Neural cell (in vitro differentiated cells): Measurements from ENCODE around the gene MAMDC2. TPM values are rescaled to one million over a fixed set of nuclear protein-coding genes. Genes with fewer than 3 reads are reported as not detected.

ENCODE experiments used
- H2AFZ ChIP-seq: fragments of 200-600, 300-800 bp; sonication (generic), shearing (Covaris generic); 2 replicates; pipeline ENCODE4 v1.6.0; 2014; ENCODE audit warnings: low read depth, mild to moderate bottlenecking, antibody characterized with exemption, low read length, moderate library complexity
- H3F3A ChIP-seq: fragments of 200-600 bp; shearing (Covaris generic); 2 replicates; pipeline ENCODE4 v1.6.1; 2016; ENCODE audit warnings: mild to moderate bottlenecking, moderate library complexity, mixed read lengths, antibody characterized with exemption, low read length; ENCODE audit not compliant: insufficient read depth, poor library complexity, severe bottlenecking
- H3K27ac ChIP-seq: fragments of 200-600, 300-800 bp; sonication (generic), shearing (Covaris generic); 2 replicates; pipeline ENCODE4 v1.5.1; 2014; ENCODE audit warnings: mild to moderate bottlenecking, low read length, moderate library complexity
- H3K27me3 ChIP-seq: fragments of 300-800, 200-600 bp; sonication (generic), shearing (Covaris generic); 2 replicates; pipeline ENCODE4 v1.6.0; 2014; ENCODE audit warnings: mild to moderate bottlenecking, low read depth, low read length, moderate library complexity; ENCODE audit not compliant: insufficient read depth
- H3K36me3 ChIP-seq: fragments of 300-800, 200-600 bp; sonication (generic), shearing (Covaris generic); 2 replicates; pipeline ENCODE4 v1.5.1; 2014; ENCODE audit warnings: mild to moderate bottlenecking, antibody characterized with exemption, low read length, moderate library complexity; ENCODE audit not compliant: insufficient read depth
- H3K4me2 ChIP-seq: fragments of 300-800, 200-600 bp; sonication (generic), shearing (Covaris generic); 2 replicates; pipeline ENCODE4 v1.6.0; 2014; ENCODE audit warnings: mild to moderate bottlenecking, low read length
- H3K4me3 ChIP-seq: fragments of 300-800, 200-600 bp; sonication (generic), shearing (Covaris generic); 2 replicates; pipeline ENCODE4 v1.5.1; 2014; ENCODE audit warnings: mild to moderate bottlenecking, low read length, moderate library complexity
- H3K79me2 ChIP-seq: fragments of 200-600 bp; shearing (Covaris generic); replicated peaks from 2 replicates; pipeline ENCODE4 v1.6.0; 2014; ENCODE audit warnings: mild to moderate bottlenecking, low read length, moderate library complexity; ENCODE audit not compliant: insufficient read depth
- H3K9ac ChIP-seq: fragments of 300-800, 200-600 bp; sonication (generic), shearing (Covaris generic); 2 replicates; pipeline ENCODE4 v1.6.1; 2016; ENCODE audit warnings: mild to moderate bottlenecking, low read length, mixed read lengths
- H3K9me2 ChIP-seq: fragments of 200-600 bp; shearing (Covaris generic); 2 replicates; pipeline ENCODE4 v1.6.1; 2016; ENCODE audit warnings: mild to moderate bottlenecking, low read length, mixed read lengths; ENCODE audit not compliant: insufficient read depth
- H3K9me3 ChIP-seq: fragments of 200-600, 300-800 bp; sonication (generic), shearing (Covaris generic); 2 replicates; pipeline ENCODE4 v1.6.1; 2016; ENCODE audit warnings: mild to moderate bottlenecking, mixed run types, low read length, moderate library complexity, mixed read lengths
- H4K20me1 ChIP-seq: fragments of 200-600 bp; shearing (Covaris generic); 2 replicates; pipeline ENCODE4 v1.6.1; 2016; ENCODE audit warnings: mild to moderate bottlenecking, mixed run types; ENCODE audit not compliant: insufficient read depth
- EP300 ChIP-seq: fragments of 450-650 bp; conservative IDR thresholded peaks from 2 replicates; pipeline ENCODE4 v1.6.1; 2014; ENCODE audit warnings: antibody characterized with exemption, mild to moderate bottlenecking, moderate library complexity; ENCODE audit not compliant: poor library complexity, severe bottlenecking
- EZH2 ChIP-seq: fragments of 200-600, 300-800 bp; shearing (Covaris generic), sonication (generic); IDR thresholded peaks from 2 replicates; pipeline ENCODE4 v1.6.1; 2014; ENCODE audit warnings: antibody characterized with exemption, low read length, borderline replicate concordance, mild to moderate bottlenecking; ENCODE audit not compliant: insufficient read depth, poor library complexity, severe bottlenecking
- MXI1 ChIP-seq: fragments of 450-650 bp; conservative IDR thresholded peaks from 2 replicates; pipeline ENCODE4 v1.6.1; 2014; ENCODE audit warnings: antibody characterized with exemption, mild to moderate bottlenecking; ENCODE audit not compliant: poor library complexity, severe bottlenecking
- POLR2AphosphoS5 ChIP-seq: IDR thresholded peaks from 2 replicates; pipeline ENCODE4 v1.6.1; 2012
- RAD21 ChIP-seq: fragments of 450-650 bp; conservative IDR thresholded peaks from 2 replicates; pipeline ENCODE4 v1.6.1; 2014; ENCODE audit warnings: antibody characterized with exemption, mild to moderate bottlenecking, moderate library complexity
- SMC3 ChIP-seq: fragments of 450-650 bp; conservative IDR thresholded peaks from 2 replicates; pipeline ENCODE4 v1.6.1; 2014; ENCODE audit warnings: antibody characterized with exemption, mild to moderate bottlenecking, moderate library complexity; ENCODE audit not compliant: poor library complexity
- TAF1 ChIP-seq: IDR thresholded peaks from 2 replicates; pipeline ENCODE4 v1.6.1; 2012; ENCODE audit warnings: low read depth
- polyA plus RNA-seq: library from polyadenylated mRNA; depleted of rRNA; stranded (reverse); fragments of >200 nt; gene quantifications from 2 replicates; pipeline ENCODE4 v1.2.3, GENCODE V29; 2014
- TF ChIP-seq, protein P1 (sequence below): fragments of 450-650 bp; IDR thresholded peaks from 2 replicates; pipeline ENCODE4 v1.5.1; 2014; ENCODE audit warnings: antibody characterized with exemption, mild to moderate bottlenecking, moderate library complexity; ENCODE audit not compliant: poor library complexity, severe bottlenecking
- TF ChIP-seq, protein P2 (sequence below): IDR thresholded peaks from 2 replicates; pipeline ENCODE4 v1.6.1; 2012; ENCODE audit warnings: borderline replicate concordance

The MAMDC2 gene
- polyA plus RNA-seq, 1 donor from 2014 or later: 0.30 TPM

DNA sequence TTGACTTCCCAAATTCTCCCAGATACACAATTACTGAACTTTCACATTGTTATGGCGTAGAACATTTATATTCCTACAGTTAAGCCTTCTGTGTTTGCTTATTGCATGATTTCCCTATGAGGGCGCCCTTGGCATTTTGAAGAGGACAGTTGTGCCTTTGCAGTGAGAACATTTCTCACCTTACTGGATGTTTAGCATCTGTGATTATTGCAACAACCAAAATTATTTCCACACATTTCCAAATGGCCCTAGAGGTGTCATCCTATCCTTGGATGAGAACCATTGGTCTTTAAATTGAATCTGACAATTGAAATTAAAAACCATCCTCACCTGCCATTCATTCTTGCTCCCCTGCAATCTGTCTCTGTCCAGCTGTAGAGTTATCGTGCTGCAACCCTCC lies 104.0 kb downstream of the MAMDC2 start:
- no peaks in the 10 kb centered on the region for H3F3A ChIP-seq
- H3K9me3 ChIP-seq: no peaks in the 10 kb centered on the region
- no peaks in the 10 kb centered on the region for H3K9me2 ChIP-seq
- TF ChIP-seq TAF1 (no peak), EP300 (no peak), POLR2AphosphoS5 (no peak), MXI1 (no peak), SMC3 (no peak), EZH2 (no peak), RAD21 (no peak)
- TF ChIP-seq, protein P1, sequence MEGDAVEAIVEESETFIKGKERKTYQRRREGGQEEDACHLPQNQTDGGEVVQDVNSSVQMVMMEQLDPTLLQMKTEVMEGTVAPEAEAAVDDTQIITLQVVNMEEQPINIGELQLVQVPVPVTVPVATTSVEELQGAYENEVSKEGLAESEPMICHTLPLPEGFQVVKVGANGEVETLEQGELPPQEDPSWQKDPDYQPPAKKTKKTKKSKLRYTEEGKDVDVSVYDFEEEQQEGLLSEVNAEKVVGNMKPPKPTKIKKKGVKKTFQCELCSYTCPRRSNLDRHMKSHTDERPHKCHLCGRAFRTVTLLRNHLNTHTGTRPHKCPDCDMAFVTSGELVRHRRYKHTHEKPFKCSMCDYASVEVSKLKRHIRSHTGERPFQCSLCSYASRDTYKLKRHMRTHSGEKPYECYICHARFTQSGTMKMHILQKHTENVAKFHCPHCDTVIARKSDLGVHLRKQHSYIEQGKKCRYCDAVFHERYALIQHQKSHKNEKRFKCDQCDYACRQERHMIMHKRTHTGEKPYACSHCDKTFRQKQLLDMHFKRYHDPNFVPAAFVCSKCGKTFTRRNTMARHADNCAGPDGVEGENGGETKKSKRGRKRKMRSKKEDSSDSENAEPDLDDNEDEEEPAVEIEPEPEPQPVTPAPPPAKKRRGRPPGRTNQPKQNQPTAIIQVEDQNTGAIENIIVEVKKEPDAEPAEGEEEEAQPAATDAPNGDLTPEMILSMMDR: no peak
- TF ChIP-seq, protein P2, sequence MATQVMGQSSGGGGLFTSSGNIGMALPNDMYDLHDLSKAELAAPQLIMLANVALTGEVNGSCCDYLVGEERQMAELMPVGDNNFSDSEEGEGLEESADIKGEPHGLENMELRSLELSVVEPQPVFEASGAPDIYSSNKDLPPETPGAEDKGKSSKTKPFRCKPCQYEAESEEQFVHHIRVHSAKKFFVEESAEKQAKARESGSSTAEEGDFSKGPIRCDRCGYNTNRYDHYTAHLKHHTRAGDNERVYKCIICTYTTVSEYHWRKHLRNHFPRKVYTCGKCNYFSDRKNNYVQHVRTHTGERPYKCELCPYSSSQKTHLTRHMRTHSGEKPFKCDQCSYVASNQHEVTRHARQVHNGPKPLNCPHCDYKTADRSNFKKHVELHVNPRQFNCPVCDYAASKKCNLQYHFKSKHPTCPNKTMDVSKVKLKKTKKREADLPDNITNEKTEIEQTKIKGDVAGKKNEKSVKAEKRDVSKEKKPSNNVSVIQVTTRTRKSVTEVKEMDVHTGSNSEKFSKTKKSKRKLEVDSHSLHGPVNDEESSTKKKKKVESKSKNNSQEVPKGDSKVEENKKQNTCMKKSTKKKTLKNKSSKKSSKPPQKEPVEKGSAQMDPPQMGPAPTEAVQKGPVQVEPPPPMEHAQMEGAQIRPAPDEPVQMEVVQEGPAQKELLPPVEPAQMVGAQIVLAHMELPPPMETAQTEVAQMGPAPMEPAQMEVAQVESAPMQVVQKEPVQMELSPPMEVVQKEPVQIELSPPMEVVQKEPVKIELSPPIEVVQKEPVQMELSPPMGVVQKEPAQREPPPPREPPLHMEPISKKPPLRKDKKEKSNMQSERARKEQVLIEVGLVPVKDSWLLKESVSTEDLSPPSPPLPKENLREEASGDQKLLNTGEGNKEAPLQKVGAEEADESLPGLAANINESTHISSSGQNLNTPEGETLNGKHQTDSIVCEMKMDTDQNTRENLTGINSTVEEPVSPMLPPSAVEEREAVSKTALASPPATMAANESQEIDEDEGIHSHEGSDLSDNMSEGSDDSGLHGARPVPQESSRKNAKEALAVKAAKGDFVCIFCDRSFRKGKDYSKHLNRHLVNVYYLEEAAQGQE: no peak
- H3K9ac ChIP-seq: no peak overlapping the region
- no peak overlapping the region for H3K4me2 ChIP-seq
- H3K36me3 ChIP-seq: no peaks in the 10 kb centered on the region
- H3K27me3 ChIP-seq: no peaks in the 10 kb centered on the region
- H3K27ac ChIP-seq: no peak overlapping the region
- H3K4me3 ChIP-seq: no peak overlapping the region
- H4K20me1 ChIP-seq: no peaks in the 10 kb centered on the region
- no peaks in the 10 kb centered on the region for H3K79me2 ChIP-seq
- no peak overlapping the region for H2AFZ ChIP-seq

DNA sequence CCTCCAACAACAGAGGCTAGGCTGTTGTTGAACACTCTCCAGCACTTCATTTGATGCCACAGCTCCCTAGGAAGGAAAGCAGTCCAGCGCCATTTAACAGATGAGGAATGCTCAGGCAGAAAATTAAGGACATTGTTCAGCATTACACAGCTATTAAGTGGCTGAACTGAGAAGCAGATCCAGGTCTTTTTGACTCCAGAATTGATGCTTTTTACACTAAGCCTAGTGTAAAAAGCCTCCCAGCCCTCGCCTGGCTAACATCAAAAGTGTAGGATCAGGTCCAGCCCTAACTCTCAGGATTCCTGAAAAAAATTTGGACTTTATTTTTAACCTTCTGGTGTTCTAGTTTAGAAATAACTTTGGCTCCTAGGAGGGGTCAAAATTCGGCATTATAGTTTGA lies 108.7 kb downstream of the MAMDC2 start:
- no peaks in the 10 kb centered on the region for H3K79me2 ChIP-seq
- no peaks in the 10 kb centered on the region for H3K36me3 ChIP-seq
- no peaks in the 10 kb centered on the region for H4K20me1 ChIP-seq
- H2AFZ ChIP-seq: no peak overlapping the region
- H3K4me2 ChIP-seq: no peak overlapping the region
- no peak overlapping the region for H3K9ac ChIP-seq
- no peaks in the 10 kb centered on the region for H3K9me2 ChIP-seq
- H3K4me3 ChIP-seq: no peak overlapping the region
- no peak overlapping the region for H3K27ac ChIP-seq
- TF ChIP-seq RAD21 (no peak), SMC3 (no peak), POLR2AphosphoS5 (no peak), EP300 (no peak), EZH2 (no peak), MXI1 (no peak), TAF1 (no peak)
- TF ChIP-seq, protein P1: no peak
- no peaks in the 10 kb centered on the region for H3K9me3 ChIP-seq
- H3F3A ChIP-seq: no peaks in the 10 kb centered on the region
- H3K27me3 ChIP-seq: no peaks in the 10 kb centered on the region
